ENCODE results near the gene VGLL1. TPM values are rescaled to one million over a fixed set of nuclear protein-coding genes. Genes with fewer than 3 reads are reported as not detected.

The VGLL1 gene
- total and polyA plus RNA-seq, 4 donors = 0.40 to 13.8 (median 2.2) TPM

DNA sequence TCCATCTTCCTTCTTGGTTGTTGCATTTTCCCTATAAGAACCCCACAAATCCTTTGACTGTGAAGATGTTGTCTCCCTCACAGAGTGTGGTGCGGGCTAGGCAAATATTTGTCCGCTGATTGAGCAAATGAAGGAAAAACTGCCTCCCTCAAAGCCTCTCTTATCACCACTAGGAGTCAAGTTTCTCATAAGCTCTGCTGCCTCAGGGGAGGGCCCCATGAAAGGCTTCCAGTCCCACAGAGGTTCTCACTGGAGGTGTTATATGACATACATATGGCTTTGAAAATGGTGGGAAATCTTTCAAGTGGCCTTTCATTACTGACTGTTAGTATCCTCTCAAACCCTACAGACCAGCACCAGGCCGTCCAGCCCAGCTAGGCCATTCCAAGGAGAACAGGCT, 9.3 kb downstream of the VGLL1 start:
- Histone ChIP-seq H3K4me3 (no peak overlapping the region), H3K9me3 (ENCODE audit: control insufficient read depth in 4 of 4, insufficient read depth in 3 of 4, low read length in 3 of 4) (peaks cover 0 to 4% (median 0%) of the 10 kb centered on the region in 4 donors), H3K36me3 (ENCODE audit: control insufficient read depth in 4 of 4, insufficient read depth in 4 of 4, low read length in 4 of 4) (no peaks in the 10 kb centered on the region), H3K4me1 (ENCODE audit: control insufficient read depth in 5 of 5, insufficient read depth in 5 of 5, low read length in 5 of 5) (no peaks in the 10 kb centered on the region), H3K27me3 (ENCODE audit: control insufficient read depth in 3 of 3, insufficient read depth in 3 of 3, low read length in 2 of 3) (peaks cover 0 to 11% (median 8%) of the 10 kb centered on the region in 3 donors), H3K27ac (ENCODE audit: low read depth in 1 of 2, low read length in 1 of 2) (no peak overlapping the region), H3K9ac (ENCODE audit: insufficient read depth in 1 of 2, low read length in 2 of 2) (no peak overlapping the region)
- no peak for TF ChIP-seq CTCF (IDR thresholded peaks at IDR 0.05; ENCODE audit: control extremely low read depth, extremely low read depth)
- ATAC-seq (ENCODE audit: insufficient read depth, low FRiP score) = no peak
- 75 to 79% methylated on average over 3 of the region's 3 CpGs for WGBS, 2 donors
- peak in 1 of 3 donors; percentile 12 for DNase-seq

DNA sequence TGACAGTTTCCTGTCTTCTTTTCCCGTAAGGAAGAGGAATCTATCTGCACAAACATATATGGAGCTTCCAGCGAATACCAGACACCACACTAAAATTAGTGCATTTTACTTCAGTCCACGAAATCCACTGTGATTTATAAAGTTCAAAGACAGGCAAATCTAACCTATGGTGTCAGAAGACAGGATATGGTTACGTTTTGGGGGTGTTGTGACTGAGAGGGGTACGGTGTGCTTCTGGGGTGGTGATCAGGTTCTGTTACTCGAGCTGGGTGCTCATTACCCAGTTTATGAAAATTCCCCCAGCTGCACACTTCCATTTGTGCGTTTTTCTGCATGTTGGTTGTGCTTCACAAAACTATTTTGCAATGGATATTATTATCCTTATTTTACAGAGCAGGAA, 10.3 kb downstream of the VGLL1 start:
- ATAC-seq (ENCODE audit: insufficient read depth, low FRiP score) = no peak
- 60 to 83% methylated on average over 7 of the region's 7 CpGs for WGBS, 2 donors
- peaks cover 0 to 4% (median 0%) of the 10 kb centered on the region in 4 donors for H3K9me3 ChIP-seq (ENCODE audit: control insufficient read depth in 4 of 4, insufficient read depth in 3 of 4, low read length in 3 of 4)
- H3K27me3 ChIP-seq (ENCODE audit: control insufficient read depth in 3 of 3, insufficient read depth in 3 of 3, low read length in 2 of 3) = peaks cover 0 to 10% (median 8%) of the 10 kb centered on the region in 3 donors
- no peak for TF ChIP-seq CTCF (IDR thresholded peaks at IDR 0.05; ENCODE audit: control extremely low read depth, extremely low read depth)
- no peak overlapping the region for H3K27ac ChIP-seq (ENCODE audit: low read depth in 1 of 2, low read length in 1 of 2)
- no peak for DNase-seq
- H3K36me3 ChIP-seq (ENCODE audit: control insufficient read depth in 4 of 4, insufficient read depth in 4 of 4, low read length in 4 of 4) = no peaks in the 10 kb centered on the region
- no peak overlapping the region for H3K9ac ChIP-seq (ENCODE audit: insufficient read depth in 1 of 2, low read length in 2 of 2)
- H3K4me1 ChIP-seq (ENCODE audit: control insufficient read depth in 5 of 5, insufficient read depth in 5 of 5, low read length in 5 of 5) = no peaks in the 10 kb centered on the region
- H3K4me3 ChIP-seq = no peak overlapping the region

- H3K27me3 ChIP-seq (ENCODE audit: control insufficient read depth in 3 of 3, insufficient read depth in 3 of 3, low read length in 2 of 3) = peaks cover 0 to 21% (median 4%) of the 10 kb centered on the region in 3 donors
- H3K9ac ChIP-seq (ENCODE audit: insufficient read depth in 1 of 2, low read length in 2 of 2) = no peak overlapping the region
- no peaks in the 10 kb centered on the region for H3K36me3 ChIP-seq (ENCODE audit: control insufficient read depth in 4 of 4, insufficient read depth in 4 of 4, low read length in 4 of 4)
- H3K27ac ChIP-seq (ENCODE audit: low read depth in 1 of 2, low read length in 1 of 2) = no peak overlapping the region
- H3K4me1 ChIP-seq (ENCODE audit: control insufficient read depth in 5 of 5, insufficient read depth in 5 of 5, low read length in 5 of 5) = no peaks in the 10 kb centered on the region
- 78 to 88% methylated on average over 3 of the region's 3 CpGs for WGBS, 2 donors
- no peak for ATAC-seq (ENCODE audit: insufficient read depth, low FRiP score)
- no peak for DNase-seq
- H3K9me3 ChIP-seq (ENCODE audit: control insufficient read depth in 4 of 4, insufficient read depth in 3 of 4, low read length in 3 of 4) = peaks cover 0 to 2% (median 0%) of the 10 kb centered on the region in 4 donors
- no peak overlapping the region for H3K4me3 ChIP-seq
- TF ChIP-seq CTCF (IDR thresholded peaks at IDR 0.05; ENCODE audit: control extremely low read depth, extremely low read depth) = no peak
These were observed 14.4 kb downstream of the VGLL1 start for GRCh38 chrX:136546371-136546781.

DNA sequence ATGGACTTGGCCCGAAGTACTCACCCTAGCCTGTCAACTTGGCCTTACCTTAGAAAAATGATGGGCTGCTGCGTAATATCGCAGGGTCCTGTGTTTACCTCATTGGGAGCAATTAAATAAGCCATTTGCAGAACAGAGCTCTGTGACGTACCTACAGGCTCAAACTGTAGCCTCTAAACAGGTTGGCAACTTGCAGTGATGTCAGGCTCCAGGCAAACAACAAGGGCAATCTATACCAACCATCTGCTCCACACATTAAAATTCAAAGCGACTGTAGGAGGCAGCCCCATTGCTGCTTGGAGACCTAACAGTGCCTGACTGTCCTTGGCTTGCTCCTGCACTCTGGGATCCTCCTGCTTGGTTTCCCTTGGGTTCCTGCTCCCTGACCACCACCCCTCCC, 17.2 kb downstream of the VGLL1 start:
- H3K4me1 ChIP-seq (ENCODE audit: control insufficient read depth in 5 of 5, insufficient read depth in 5 of 5, low read length in 5 of 5) = no peaks in the 10 kb centered on the region
- DNase-seq (no peak), ATAC-seq (ENCODE audit: insufficient read depth, low FRiP score) (no peak)
- peaks cover 0 to 19% (median 10%) of the 10 kb centered on the region in 3 donors for H3K27me3 ChIP-seq (ENCODE audit: control insufficient read depth in 3 of 3, insufficient read depth in 3 of 3, low read length in 2 of 3)
- H3K4me3 ChIP-seq = no peak overlapping the region
- no peaks in the 10 kb centered on the region for H3K36me3 ChIP-seq (ENCODE audit: control insufficient read depth in 4 of 4, insufficient read depth in 4 of 4, low read length in 4 of 4)
- 82 to 92% methylated on average over 5 of the region's 5 CpGs for WGBS, 2 donors
- H3K9me3 ChIP-seq (ENCODE audit: control insufficient read depth in 4 of 4, insufficient read depth in 3 of 4, low read length in 3 of 4) = no peaks in the 10 kb centered on the region
- H3K9ac ChIP-seq (ENCODE audit: insufficient read depth in 1 of 2, low read length in 2 of 2) = no peak overlapping the region
- no peak overlapping the region for H3K27ac ChIP-seq (ENCODE audit: low read depth in 1 of 2, low read length in 1 of 2)
- TF ChIP-seq CTCF (IDR thresholded peaks at IDR 0.05; ENCODE audit: control extremely low read depth, extremely low read depth) = no peak

Measured in lung (tissue), 12 donors.